Thymus (tissue), 11 donors: Measurements from ENCODE around the gene COCH. TPM values are rescaled to one million over a fixed set of nuclear protein-coding genes. Genes with fewer than 3 reads are reported as not detected.

Source experiments
- DNase-seq, 9 donors: peaks; one replicate each; pipeline ENCODE4 v3.0.0-alpha.2; 2013; ENCODE audit warnings: low spot score in 9 of 9, low read depth in 6 of 9, missing footprints in 1 of 9
- H3K27ac ChIP-seq, 2 donors: one replicate each; pipeline ENCODE4 v1.5.1; 2013; ENCODE audit warnings: control low read depth in 1 of 2, low read depth in 1 of 2, low read length in 1 of 2, mild to moderate bottlenecking in 1 of 2, moderate library complexity in 1 of 2
- H3K27me3 ChIP-seq, 2 donors: one replicate each; pipeline ENCODE4 v1.5.1; 2013; ENCODE audit warnings: low read length in 1 of 2; ENCODE audit not compliant: control insufficient read depth in 2 of 2, insufficient read depth in 1 of 2
- H3K36me3 ChIP-seq, 2 donors: one replicate each; pipeline ENCODE4 v1.5.1; 2013; ENCODE audit warnings: low read length in 1 of 2, mild to moderate bottlenecking in 1 of 2, moderate library complexity in 1 of 2; ENCODE audit not compliant: control insufficient read depth in 2 of 2, insufficient read depth in 2 of 2
- H3K4me1 ChIP-seq, 2 donors: one replicate each; pipeline ENCODE4 v1.5.1; 2013; ENCODE audit warnings: low read length in 2 of 2; ENCODE audit not compliant: control insufficient read depth in 2 of 2, insufficient read depth in 2 of 2
- H3K4me3 ChIP-seq, 2 donors: one replicate each; pipeline ENCODE4 v1.5.1; 2013; ENCODE audit warnings: low read length in 2 of 2, control low read depth in 1 of 2, mild to moderate bottlenecking in 1 of 2
- H3K9me3 ChIP-seq, 2 donors: one replicate each; pipeline ENCODE4 v1.5.1; 2013; ENCODE audit warnings: low read length in 1 of 2, mild to moderate bottlenecking in 1 of 2; ENCODE audit not compliant: control insufficient read depth in 2 of 2, insufficient read depth in 1 of 2
- WGBS: extraction: QIAGEN DNeasy Blood & Tissue Kit; methylation state at CpG from one replicate; pipeline ENCODE4 v1.1.7; 2013; 5-methylcytosine and 5-hydroxymethylcytosine counted together
- polyA plus RNA-seq: library from polyadenylated mRNA; stranded (reverse); fragments of 200-250 nt; gene quantifications from one replicate; pipeline ENCODE4 v1.2.3, GENCODE V29; 2013
- total RNA-seq: library from RNA; stranded (reverse); fragments of 120-200 nt; gene quantifications from one replicate; pipeline ENCODE4 v1.2.4, GENCODE V29; 2013
- donor health status: healthy.

The COCH gene
- total and polyA plus RNA-seq, 2 donors = 1.7 TPM

GRCh38 chr14:30849354-30849753 lies 25.0 kb upstream of the COCH start:
- Histone ChIP-seq H3K4me3 (no peak overlapping the region), H3K27me3 (no peaks in the 10 kb centered on the region), H3K27ac (no peak overlapping the region), H3K9me3 (no peaks in the 10 kb centered on the region), H3K4me1 (no peaks in the 10 kb centered on the region), H3K36me3 (no peaks in the 10 kb centered on the region)
- 94% methylated on average over 1 of the region's 1 CpG for WGBS
- no peak for DNase-seq

- Histone ChIP-seq H3K9me3 (no peaks in the 10 kb centered on the region), H3K27ac (no peak overlapping the region), H3K4me3 (no peak overlapping the region), H3K4me1 (no peaks in the 10 kb centered on the region), H3K27me3 (no peaks in the 10 kb centered on the region), H3K36me3 (no peaks in the 10 kb centered on the region)
- no peak for DNase-seq
- 90% methylated on average over 1 of the region's 1 CpG for whole genome bisulfite sequencing
These were observed 24.4 kb upstream of the COCH start for GRCh38 chr14:30849983-30850382.

GRCh38 chr14:30853946-30854345 lies 20.4 kb upstream of the COCH start:
- DNase-seq = no peak
- no peak overlapping the region for H3K4me3 ChIP-seq
- H3K4me1 ChIP-seq = no peaks in the 10 kb centered on the region
- no peaks in the 10 kb centered on the region for H3K36me3 ChIP-seq
- no peak overlapping the region for H3K27ac ChIP-seq
- H3K9me3 ChIP-seq = no peaks in the 10 kb centered on the region
- H3K27me3 ChIP-seq = no peaks in the 10 kb centered on the region

DNA sequence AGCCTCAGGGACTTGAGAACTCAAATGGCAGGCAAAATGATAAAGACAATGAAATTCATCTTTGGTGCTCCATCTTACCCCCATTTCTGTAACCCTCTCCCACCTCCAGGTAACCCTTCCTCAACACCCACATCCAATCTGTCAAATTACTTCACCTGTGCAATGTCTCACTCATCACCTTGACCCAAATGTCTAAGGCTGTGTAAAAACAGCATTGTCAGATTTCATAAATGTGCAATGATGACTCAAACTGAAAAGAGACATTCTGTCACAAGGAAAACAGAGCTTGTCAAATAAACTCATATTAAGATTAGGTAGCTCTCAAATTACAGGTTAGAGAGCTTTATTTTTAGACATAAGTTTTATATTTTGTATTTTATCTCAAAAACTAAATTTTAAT lies 19.9 kb upstream of the COCH start:
- Histone ChIP-seq H3K27me3 (no peaks in the 10 kb centered on the region), H3K4me3 (no peak overlapping the region), H3K27ac (no peak overlapping the region), H3K4me1 (no peaks in the 10 kb centered on the region), H3K36me3 (no peaks in the 10 kb centered on the region), H3K9me3 (no peaks in the 10 kb centered on the region)
- no peak for DNase-seq

DNA sequence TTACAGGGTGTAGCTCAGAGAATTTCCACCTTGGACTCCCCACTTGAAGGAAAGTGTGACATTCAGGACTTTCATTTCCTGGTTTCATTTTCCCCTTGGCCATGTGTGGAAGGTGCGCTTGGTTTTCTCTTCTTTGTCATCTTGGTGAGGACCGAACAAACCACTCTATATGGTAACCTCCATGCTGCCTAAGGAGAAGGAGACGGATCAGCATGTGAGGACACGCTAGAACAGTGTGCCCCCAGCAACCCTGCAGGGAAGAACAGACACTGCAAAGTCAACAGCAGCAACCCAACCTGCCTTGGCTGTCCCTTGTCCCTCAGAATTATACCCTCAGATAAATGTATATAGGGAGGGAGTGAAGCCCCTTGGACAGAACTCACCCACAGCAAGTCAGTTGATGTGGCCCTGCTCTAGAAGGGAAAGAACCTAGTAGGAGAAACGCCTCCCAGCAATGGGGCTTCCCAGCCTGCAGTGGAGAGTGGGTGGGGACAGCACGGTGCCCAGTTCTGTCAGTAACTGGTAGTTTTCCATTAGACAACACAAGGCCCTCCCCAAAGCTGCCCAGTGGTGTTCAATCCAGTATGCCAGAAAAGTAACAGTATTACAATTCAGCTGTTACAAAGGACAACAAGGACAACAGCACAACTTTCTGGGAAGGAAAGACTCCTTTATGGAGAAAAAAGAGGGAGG lies 18.9 kb upstream of the COCH start:
- no peaks in the 10 kb centered on the region for H3K36me3 ChIP-seq
- H3K4me1 ChIP-seq = no peaks in the 10 kb centered on the region
- H3K9me3 ChIP-seq = no peaks in the 10 kb centered on the region
- H3K4me3 ChIP-seq = no peak overlapping the region
- no peak overlapping the region for H3K27ac ChIP-seq
- 95% methylated on average over 6 of the region's 6 CpGs for WGBS
- no peak for DNase-seq
- H3K27me3 ChIP-seq = no peaks in the 10 kb centered on the region

- no peaks in the 10 kb centered on the region for H3K36me3 ChIP-seq
- H3K4me1 ChIP-seq = no peaks in the 10 kb centered on the region
- DNase-seq = no peak
- H3K9me3 ChIP-seq = no peaks in the 10 kb centered on the region
- WGBS = 100% methylated on average over 1 of the region's 1 CpG
- H3K27ac ChIP-seq = no peak overlapping the region
- no peak overlapping the region for H3K4me3 ChIP-seq
- H3K27me3 ChIP-seq = peaks cover 0 to 2% of the 10 kb centered on the region in 2 donors
These were observed 13.2 kb upstream of the COCH start for GRCh38 chr14:30861200-30861599.

DNA sequence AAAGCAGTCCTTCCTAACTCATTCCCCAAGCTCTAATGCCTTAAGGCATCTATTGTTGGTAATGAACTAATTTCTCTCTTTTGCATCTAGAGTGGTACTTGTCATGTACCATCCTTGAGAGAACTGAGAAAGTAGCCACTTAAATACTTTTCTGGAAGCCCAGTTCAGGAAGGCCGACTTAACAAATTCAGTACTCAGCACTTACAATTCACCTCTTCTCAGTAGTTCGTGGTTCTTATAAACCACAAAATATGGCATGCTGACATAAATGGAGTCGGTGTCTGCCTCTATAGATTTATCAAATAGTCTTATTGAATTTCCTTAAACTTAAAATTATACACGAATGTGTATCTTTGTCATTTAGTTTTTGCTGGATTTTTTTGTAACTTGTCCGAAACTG lies 9.4 kb upstream of the COCH start:
- no peaks in the 10 kb centered on the region for H3K4me1 ChIP-seq
- no peaks in the 10 kb centered on the region for H3K36me3 ChIP-seq
- no peak overlapping the region for H3K27ac ChIP-seq
- 41% methylated on average over 5 of the region's 5 CpGs for WGBS
- no peak overlapping the region for H3K4me3 ChIP-seq
- DNase-seq = no peak
- peaks cover 0 to 2% of the 10 kb centered on the region in 2 donors for H3K27me3 ChIP-seq
- H3K9me3 ChIP-seq = no peaks in the 10 kb centered on the region

- no peak overlapping the region for H3K27ac ChIP-seq
- peaks cover 12 to 25% of the 10 kb centered on the region in 2 donors for H3K27me3 ChIP-seq
- H3K4me1 ChIP-seq = peaks cover 0 to 2% of the 10 kb centered on the region in 2 donors
- DNase-seq = no peak
- no peaks in the 10 kb centered on the region for H3K36me3 ChIP-seq
- H3K4me3 ChIP-seq = no peak overlapping the region
- WGBS = 96% methylated on average over 5 of the region's 5 CpGs
- H3K9me3 ChIP-seq = no peaks in the 10 kb centered on the region
These were observed 5.6 kb upstream of the COCH start for GRCh38 chr14:30868736-30869135.

DNA sequence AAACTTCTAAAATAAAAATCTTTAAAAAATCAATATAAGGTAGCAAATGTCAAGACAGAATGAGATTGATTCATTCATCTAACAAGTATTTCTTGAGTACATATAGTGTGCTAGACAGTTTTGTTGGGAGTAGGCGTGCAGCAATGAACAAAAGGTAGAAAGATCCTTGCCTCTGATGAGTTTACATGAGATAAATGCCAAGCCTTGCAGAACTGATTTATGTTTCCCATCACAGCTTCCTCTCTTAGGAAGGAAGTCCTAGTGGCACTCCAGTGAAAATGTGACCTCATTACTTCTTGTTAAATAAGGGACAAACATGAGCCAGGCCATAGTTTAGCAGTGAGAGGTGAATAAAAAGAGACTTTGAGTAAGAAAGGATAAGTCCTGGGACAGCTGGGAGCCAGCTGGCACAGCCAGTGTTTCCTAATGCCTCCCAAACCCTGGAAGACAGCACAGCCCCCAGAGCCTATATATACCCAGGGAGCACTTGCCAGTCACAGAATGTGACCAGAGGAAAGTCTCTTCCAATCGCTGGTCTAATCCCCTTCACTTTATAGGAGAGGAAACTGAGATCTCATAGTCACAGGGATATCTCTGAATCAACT lies 4.7 kb upstream of the COCH start:
- no peak overlapping the region for H3K4me3 ChIP-seq
- no peaks in the 10 kb centered on the region for H3K36me3 ChIP-seq
- H3K27ac ChIP-seq = no peak overlapping the region
- peaks cover 5 to 7% of the 10 kb centered on the region in 2 donors for H3K4me1 ChIP-seq
- peaks cover 22 to 34% of the 10 kb centered on the region in 2 donors for H3K27me3 ChIP-seq
- no peaks in the 10 kb centered on the region for H3K9me3 ChIP-seq
- 87% methylated on average over 2 of the region's 2 CpGs for WGBS
- no peak for DNase-seq
